GM10248 (cell line): ENCODE data around the gene WNT4.
A peak's percentile ranks its signal among the peaks of the same experiment; 100 is the strongest.

Experiments
- CTCF ChIA-PET: fragments of 300-600 bp; sonication (Branson Sonifier 250); formaldehyde crosslinking; extraction: SDS; loops from one replicate; lab custom pipeline; 2021; ENCODE audit warnings: antibody characterized with exemption; lab: Yijun Ruan, JAX
- POLR2A ChIA-PET: fragments of 350-650 bp; sonication (Branson Sonifier 250); formaldehyde crosslinking; extraction: SDS; loops from one replicate; lab custom pipeline; 2020; ENCODE audit warnings: antibody characterized with exemption; lab: Yijun Ruan, JAX
- DNase-seq: peaks from one replicate; pipeline ENCODE4 v3.0.0; 2012; ENCODE audit errors: extremely low spot score
- TF ChIP-seq, protein P1 (sequence below): IDR thresholded peaks from 2 replicates; pipeline ENCODE4 v1.5.1; 2012; ENCODE audit warnings: mild to moderate bottlenecking, low read depth; ENCODE audit errors: extremely low read depth, missing control alignments, control extremely low read depth

WNT4 gene

DNA sequence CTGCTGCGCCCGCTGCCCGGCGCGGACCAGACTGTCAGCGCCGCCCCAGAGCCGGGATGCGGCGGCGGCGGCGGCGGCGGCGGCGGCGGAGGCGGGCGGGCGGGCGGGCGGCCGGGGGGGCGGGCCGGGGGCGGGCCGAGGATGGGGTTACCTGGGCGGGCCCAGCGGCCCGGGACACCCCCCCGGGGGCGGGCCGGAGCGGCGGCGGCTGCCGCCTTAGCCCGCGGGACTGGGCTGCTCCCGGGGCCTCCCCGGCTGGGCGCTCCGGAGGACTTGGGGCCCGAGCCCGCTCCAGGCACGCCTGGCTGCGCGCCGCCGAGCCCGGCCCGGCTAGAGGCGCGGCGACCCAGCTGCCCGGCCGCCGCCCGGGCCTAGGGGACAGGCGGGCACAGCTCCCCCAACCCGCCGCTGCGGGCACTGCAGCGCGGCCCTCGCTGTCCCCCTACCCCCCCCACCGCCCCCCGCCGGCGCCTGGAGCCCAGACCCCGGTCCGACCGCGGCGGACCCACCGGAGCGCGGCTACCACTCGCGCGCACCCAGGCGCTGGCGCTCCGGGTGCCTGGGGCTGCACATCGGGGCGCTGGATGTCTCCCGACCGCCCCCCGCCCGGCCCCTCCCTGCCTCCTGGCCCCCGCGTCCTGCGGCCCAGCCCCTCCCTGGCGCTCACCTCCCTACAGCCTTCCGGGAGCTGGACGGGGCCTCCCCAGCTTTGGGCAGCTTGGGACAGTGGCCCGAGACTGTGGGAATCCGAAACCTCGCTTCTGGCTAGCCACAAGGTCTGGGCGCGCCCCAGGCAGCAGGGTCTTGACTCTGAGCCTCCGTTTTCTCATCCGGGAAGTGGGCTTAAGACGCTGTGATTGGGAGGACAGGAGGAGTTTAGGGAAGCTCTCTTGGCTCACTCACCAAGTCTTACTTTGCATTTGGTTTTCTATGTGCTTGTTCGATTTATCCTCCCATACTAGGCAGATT, at the start of gene WNT4:
Gene WNT4, minus strand, starts transcription at position 33 of the 969 bp plus-strand sequence. CDS start 175 bp downstream, outside the sequence.
- CTCF ChIA-PET: interaction anchor here (1.3 to 1.6 kb wide), 5 partner anchors 9 to 273 kb away, joined by 3 to 4 read pairs (median 3); no protein-coding TSS in a partner anchor
- TF ChIP-seq, protein P1, sequence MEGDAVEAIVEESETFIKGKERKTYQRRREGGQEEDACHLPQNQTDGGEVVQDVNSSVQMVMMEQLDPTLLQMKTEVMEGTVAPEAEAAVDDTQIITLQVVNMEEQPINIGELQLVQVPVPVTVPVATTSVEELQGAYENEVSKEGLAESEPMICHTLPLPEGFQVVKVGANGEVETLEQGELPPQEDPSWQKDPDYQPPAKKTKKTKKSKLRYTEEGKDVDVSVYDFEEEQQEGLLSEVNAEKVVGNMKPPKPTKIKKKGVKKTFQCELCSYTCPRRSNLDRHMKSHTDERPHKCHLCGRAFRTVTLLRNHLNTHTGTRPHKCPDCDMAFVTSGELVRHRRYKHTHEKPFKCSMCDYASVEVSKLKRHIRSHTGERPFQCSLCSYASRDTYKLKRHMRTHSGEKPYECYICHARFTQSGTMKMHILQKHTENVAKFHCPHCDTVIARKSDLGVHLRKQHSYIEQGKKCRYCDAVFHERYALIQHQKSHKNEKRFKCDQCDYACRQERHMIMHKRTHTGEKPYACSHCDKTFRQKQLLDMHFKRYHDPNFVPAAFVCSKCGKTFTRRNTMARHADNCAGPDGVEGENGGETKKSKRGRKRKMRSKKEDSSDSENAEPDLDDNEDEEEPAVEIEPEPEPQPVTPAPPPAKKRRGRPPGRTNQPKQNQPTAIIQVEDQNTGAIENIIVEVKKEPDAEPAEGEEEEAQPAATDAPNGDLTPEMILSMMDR: no peak
- POLR2A ChIA-PET: no interaction called here
- peak; percentile 84 for DNase-seq

DNA sequence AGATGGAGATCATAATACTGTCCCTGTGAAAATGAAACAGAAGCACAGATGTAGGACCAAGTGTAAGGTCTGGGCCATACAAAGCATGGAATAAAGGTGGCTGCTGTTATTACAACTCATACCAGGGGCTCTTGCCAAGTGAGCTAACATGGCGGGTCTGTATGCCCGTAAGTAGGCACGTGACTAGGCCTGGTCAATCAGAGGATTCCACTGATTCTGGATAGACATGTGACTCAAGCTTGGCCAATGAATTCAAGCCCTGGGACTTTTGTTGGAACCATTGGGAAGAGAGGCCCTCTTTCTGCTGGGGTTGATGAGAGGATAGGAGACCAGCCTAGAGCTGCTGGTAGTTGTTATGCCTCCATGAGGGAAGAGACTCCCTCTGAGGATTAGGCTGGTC, 47.8 kb upstream of the WNT4 start:
- no peak for DNase-seq
- TF ChIP-seq, protein P1: no peak
- POLR2A ChIA-PET: no interaction called here
- CTCF ChIA-PET: interaction anchor here (1.0 kb wide), 1 partner anchor 26 kb away, joined by 3 read pairs; no protein-coding TSS in a partner anchor

- POLR2A ChIA-PET: no interaction called here
- TF ChIP-seq, protein P1: no peak
- CTCF ChIA-PET: no interaction called here
These were observed 47.4 kb upstream of the WNT4 start for GRCh38 chr1:22190251-22190650.

DNA sequence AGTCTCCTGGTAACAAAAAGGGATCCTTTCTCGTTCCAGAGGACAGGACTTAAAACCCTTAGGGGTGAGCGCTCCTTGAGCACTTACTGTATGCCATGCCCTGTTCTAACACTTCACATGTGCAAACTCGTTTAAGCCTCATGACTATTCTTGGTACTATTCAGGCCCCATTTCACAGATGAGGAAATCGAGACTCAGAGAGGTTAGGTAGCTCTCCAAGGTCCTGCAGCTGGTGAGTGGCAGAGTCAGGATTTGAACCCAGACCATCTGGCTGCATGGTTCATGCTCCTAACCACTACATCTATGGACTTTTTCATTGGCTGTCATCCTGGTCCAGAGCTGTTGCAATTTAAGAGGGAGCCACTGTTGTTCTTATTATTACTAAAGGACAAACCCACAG, 46.7 kb upstream of the WNT4 start:
- no peak for DNase-seq
- CTCF ChIA-PET: interaction anchor here (1.0 to 1.1 kb wide), 2 partner anchors 12 to 22 kb away, joined by 3 read pairs; no protein-coding TSS in a partner anchor

More at GRCh38 chr1:22190251-22190650, 47.4 kb upstream of the WNT4 start:
- DNase-seq: no peak

DNA sequence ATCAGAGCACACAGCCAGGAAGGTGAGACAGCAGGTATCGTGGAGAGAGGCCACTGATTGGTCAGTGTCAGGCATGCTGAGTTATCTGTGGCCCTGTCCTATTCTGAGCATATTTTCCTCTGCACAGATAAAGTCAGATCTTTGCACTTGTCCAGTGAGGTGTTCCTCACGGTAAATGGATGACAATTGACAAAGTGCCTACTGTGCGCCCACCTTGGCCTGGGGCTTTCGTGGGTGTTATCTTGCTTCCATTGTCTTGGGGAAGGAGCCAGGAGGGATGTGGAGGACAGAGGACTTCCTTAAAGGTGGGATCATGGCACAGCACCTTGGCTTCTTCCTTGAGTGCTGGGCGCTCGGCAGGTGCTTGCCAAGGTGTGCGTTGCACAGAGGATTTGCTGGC, 46.0 kb upstream of the WNT4 start:
- POLR2A ChIA-PET: no interaction called here
- no peak for DNase-seq
- CTCF ChIA-PET: interaction anchor here (1.0 to 1.1 kb wide), 2 partner anchors 12 to 22 kb away, joined by 3 read pairs; no protein-coding TSS in a partner anchor
- TF ChIP-seq, protein P1: no peak

More for the DNA sequence above, 46.7 kb upstream of the WNT4 start:
- POLR2A ChIA-PET: no interaction called here
- TF ChIP-seq, protein P1: no peak

DNA sequence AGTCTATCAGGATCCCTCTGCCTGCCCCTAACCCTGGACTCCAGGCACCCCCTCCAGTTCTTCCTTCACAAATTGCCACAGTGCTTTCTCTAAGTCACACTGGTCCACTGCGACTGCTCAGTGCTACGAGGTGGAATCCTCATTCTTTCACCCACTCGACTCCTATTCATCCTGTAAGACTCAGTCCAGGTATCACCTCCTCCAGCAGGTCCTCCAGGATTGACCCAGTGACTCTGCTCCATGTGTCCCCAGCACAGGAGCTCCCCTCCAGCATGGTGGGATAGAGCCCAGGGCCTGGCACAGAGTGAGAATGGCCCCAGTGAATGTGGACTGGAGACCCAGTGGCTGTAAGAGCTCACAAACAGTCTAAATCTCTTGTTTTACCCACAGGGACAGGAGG, 45.5 kb upstream of the WNT4 start:
- POLR2A ChIA-PET: no interaction called here
- CTCF ChIA-PET: no interaction called here
- DNase-seq: no peak
- TF ChIP-seq, protein P1: no peak
